Liver (tissue), 9 donors: ENCODE data around the gene SHH. TPM values are rescaled to one million over a fixed set of nuclear protein-coding genes. Genes with fewer than 3 reads are reported as not detected.

Experiments
- DNase-seq: peaks from one replicate; pipeline ENCODE4 v3.0.0-alpha.2; 2017; ENCODE audit warnings: low spot score
- H3K27ac ChIP-seq, 2 donors: one replicate each; pipeline ENCODE4 v1.7.0; 2013; ENCODE audit warnings: inconsistent platforms in 2 of 2, low read length in 2 of 2, control low read depth in 1 of 2, low read depth in 1 of 2, mild to moderate bottlenecking in 1 of 2
- H3K27me3 ChIP-seq, 4 donors: one replicate each; pipeline versions ENCODE4 v1.6.1 to v1.7.0; 2013; ENCODE audit warnings: low read length in 3 of 4, inconsistent platforms in 1 of 4, mild to moderate bottlenecking in 1 of 4, moderate library complexity in 1 of 4; ENCODE audit not compliant: control insufficient read depth in 4 of 4, insufficient read depth in 4 of 4
- H3K36me3 ChIP-seq, 4 donors: one replicate each; pipeline versions ENCODE4 v1.6.1 to v1.7.0; 2013; ENCODE audit warnings: low read length in 3 of 4, mild to moderate bottlenecking in 3 of 4, low read depth in 1 of 4, moderate library complexity in 1 of 4; ENCODE audit not compliant: control insufficient read depth in 4 of 4, insufficient read depth in 3 of 4
- H3K4me1 ChIP-seq, 4 donors: one replicate each; pipeline versions ENCODE4 v1.6.1 to v1.7.0; 2013; ENCODE audit warnings: low read length in 3 of 4, mild to moderate bottlenecking in 3 of 4, moderate library complexity in 1 of 4; ENCODE audit not compliant: control insufficient read depth in 4 of 4, insufficient read depth in 4 of 4
- H3K4me3 ChIP-seq, 3 donors: one replicate each; pipeline versions ENCODE4 v1.6.1 to v1.7.0; 2013; ENCODE audit warnings: low read length in 3 of 3, control low read depth in 1 of 3, low read depth in 1 of 3, mild to moderate bottlenecking in 1 of 3
- H3K9ac ChIP-seq, 2 donors: one replicate each; pipeline ENCODE4 v1.7.0; 2013; ENCODE audit warnings: low read length in 2 of 2, mild to moderate bottlenecking in 2 of 2, moderate library complexity in 2 of 2, control low read depth in 1 of 2, low read depth in 1 of 2
- H3K9me3 ChIP-seq, 4 donors: one replicate each; pipeline versions ENCODE4 v1.6.1 to v1.7.0; 2013; ENCODE audit warnings: low read length in 3 of 4; ENCODE audit not compliant: control insufficient read depth in 4 of 4
- ATF3 ChIP-seq: IDR thresholded peaks from 2 replicates; pipeline ENCODE4 v1.6.1; 2016; ENCODE audit warnings: antibody characterized with exemption
- EGR1 ChIP-seq, 2 donors: IDR thresholded peaks; 2 replicates each; pipeline ENCODE4 v1.6.1; 2016 to 2018; ENCODE audit warnings: antibody characterized with exemption in 2 of 2, low read depth in 2 of 2
- FOXA1 ChIP-seq: IDR thresholded peaks from 2 replicates; pipeline ENCODE4 v1.6.1; 2016; ENCODE audit warnings: antibody characterized with exemption
- FOXA2 ChIP-seq: IDR thresholded peaks from 2 replicates; pipeline ENCODE4 v1.6.1; 2016; ENCODE audit warnings: antibody characterized with exemption
- GABPA ChIP-seq, 2 donors: IDR thresholded peaks in 1 of 2; conservative IDR thresholded peaks in 1 of 2; 2 replicates each; pipeline ENCODE4 v1.6.1; 2016; ENCODE audit warnings: antibody characterized with exemption in 2 of 2, mild to moderate bottlenecking in 1 of 2, moderate library complexity in 1 of 2
- HNF4A ChIP-seq, 2 donors: conservative IDR thresholded peaks; 2 replicates each; pipeline ENCODE4 v1.6.1; 2016; ENCODE audit warnings: antibody characterized with exemption in 2 of 2, mild to moderate bottlenecking in 2 of 2
- HNF4G ChIP-seq: IDR thresholded peaks from 2 replicates; pipeline ENCODE4 v1.6.1; 2016; ENCODE audit warnings: antibody characterized with exemption
- NR2F2 ChIP-seq: IDR thresholded peaks from 2 replicates; pipeline ENCODE4 v1.6.1; 2016; ENCODE audit warnings: antibody characterized with exemption
- RAD21 ChIP-seq, 2 donors: IDR thresholded peaks; 2 replicates each; pipeline ENCODE4 v1.6.1; 2016; ENCODE audit warnings: antibody characterized with exemption in 2 of 2, mild to moderate bottlenecking in 2 of 2
- RXRA ChIP-seq, 2 donors: IDR thresholded peaks; 2 replicates each; pipeline ENCODE4 v1.6.1; 2017 to 2018; ENCODE audit warnings: antibody characterized with exemption in 2 of 2, mild to moderate bottlenecking in 1 of 2
- SP1 ChIP-seq: IDR thresholded peaks from 2 replicates; pipeline ENCODE4 v1.6.1; 2018; ENCODE audit warnings: antibody characterized with exemption, mild to moderate bottlenecking
- TAF1 ChIP-seq: conservative IDR thresholded peaks from 2 replicates; pipeline ENCODE4 v1.6.1; 2016; ENCODE audit warnings: antibody characterized with exemption, mild to moderate bottlenecking
- YY1 ChIP-seq: IDR thresholded peaks from 2 replicates; pipeline ENCODE4 v1.6.1; 2016; ENCODE audit warnings: antibody characterized with exemption, mild to moderate bottlenecking
- ZBTB33 ChIP-seq: IDR thresholded peaks from 2 replicates; pipeline ENCODE4 v1.6.1; 2016; ENCODE audit warnings: antibody characterized with exemption
- WGBS: extraction: QIAGEN DNeasy Blood & Tissue Kit; methylation state at CpG from one replicate; pipeline ENCODE4 v1.1.7; 2013; 5-methylcytosine and 5-hydroxymethylcytosine counted together
- polyA plus RNA-seq, 2 donors: library from polyadenylated mRNA; stranded (reverse) in 1 of 2; unstranded in 1 of 2; fragments of 200-250 nt in 1 of 2; fragments of >200 nt in 1 of 2; fragmentation: Nextera tagmentation in 1 of 2; extraction: Ambion mirVana in 1 of 2; gene quantifications; one replicate each; pipeline versions ENCODE4 v1.2.1 to v1.2.3, GENCODE V29; 2013 to 2015
- total RNA-seq, 2 donors: library from RNA; depleted of rRNA; stranded (reverse); fragments of >200 nt; gene quantifications; one replicate each; pipeline ENCODE4 v1.2.3, GENCODE V29; 2014
- TF ChIP-seq, protein P1 (sequence below): IDR thresholded peaks from 2 replicates; pipeline ENCODE4 v1.6.1; 2016; ENCODE audit warnings: antibody characterized with exemption
- TF ChIP-seq, protein P2 (sequence below): IDR thresholded peaks from 2 replicates; pipeline ENCODE4 v1.6.1; 2016; ENCODE audit warnings: antibody characterized with exemption, mild to moderate bottlenecking
- donor health status: healthy.
- donor health status: healthy.
- donor health status: healthy.
- donor health status: healthy.
- donor health status: healthy.

The SHH gene
- total and polyA plus RNA-seq, 4 donors: 3.9 to 10.0 (median 5.2) TPM

- no peaks in the 10 kb centered on the region for H3K4me1 ChIP-seq
- no peak for DNase-seq
- no peak overlapping the region for H3K27ac ChIP-seq
- no peaks in the 10 kb centered on the region for H3K9me3 ChIP-seq
- no peaks in the 10 kb centered on the region for H3K27me3 ChIP-seq
- H3K36me3 ChIP-seq: peaks cover 22 to 73% (median 52%) of the 10 kb centered on the region in 4 donors
- TF ChIP-seq FOXA2: no peak
- TF ChIP-seq ATF3: no peak
- no peak for TF ChIP-seq SP1
- no peak for TF ChIP-seq YY1
- no peak for TF ChIP-seq HNF4G
- no peak for TF ChIP-seq GABPA (IDR thresholded peaks at IDR 0.05 in 1 of 2, conservative IDR thresholded peaks at IDR 0.05 in 1 of 2)
- no peak for TF ChIP-seq HNF4A (conservative IDR thresholded peaks at IDR 0.05)
- no peak for TF ChIP-seq RXRA (IDR thresholded peaks at IDR 0.05)
- no peak for TF ChIP-seq FOXA1
- TF ChIP-seq, protein P1, sequence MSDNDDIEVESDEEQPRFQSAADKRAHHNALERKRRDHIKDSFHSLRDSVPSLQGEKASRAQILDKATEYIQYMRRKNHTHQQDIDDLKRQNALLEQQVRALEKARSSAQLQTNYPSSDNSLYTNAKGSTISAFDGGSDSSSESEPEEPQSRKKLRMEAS: no peak
- no peak for TF ChIP-seq ZBTB33
- no peak for TF ChIP-seq TAF1
- no peak for TF ChIP-seq NR2F2
- TF ChIP-seq, protein P2, sequence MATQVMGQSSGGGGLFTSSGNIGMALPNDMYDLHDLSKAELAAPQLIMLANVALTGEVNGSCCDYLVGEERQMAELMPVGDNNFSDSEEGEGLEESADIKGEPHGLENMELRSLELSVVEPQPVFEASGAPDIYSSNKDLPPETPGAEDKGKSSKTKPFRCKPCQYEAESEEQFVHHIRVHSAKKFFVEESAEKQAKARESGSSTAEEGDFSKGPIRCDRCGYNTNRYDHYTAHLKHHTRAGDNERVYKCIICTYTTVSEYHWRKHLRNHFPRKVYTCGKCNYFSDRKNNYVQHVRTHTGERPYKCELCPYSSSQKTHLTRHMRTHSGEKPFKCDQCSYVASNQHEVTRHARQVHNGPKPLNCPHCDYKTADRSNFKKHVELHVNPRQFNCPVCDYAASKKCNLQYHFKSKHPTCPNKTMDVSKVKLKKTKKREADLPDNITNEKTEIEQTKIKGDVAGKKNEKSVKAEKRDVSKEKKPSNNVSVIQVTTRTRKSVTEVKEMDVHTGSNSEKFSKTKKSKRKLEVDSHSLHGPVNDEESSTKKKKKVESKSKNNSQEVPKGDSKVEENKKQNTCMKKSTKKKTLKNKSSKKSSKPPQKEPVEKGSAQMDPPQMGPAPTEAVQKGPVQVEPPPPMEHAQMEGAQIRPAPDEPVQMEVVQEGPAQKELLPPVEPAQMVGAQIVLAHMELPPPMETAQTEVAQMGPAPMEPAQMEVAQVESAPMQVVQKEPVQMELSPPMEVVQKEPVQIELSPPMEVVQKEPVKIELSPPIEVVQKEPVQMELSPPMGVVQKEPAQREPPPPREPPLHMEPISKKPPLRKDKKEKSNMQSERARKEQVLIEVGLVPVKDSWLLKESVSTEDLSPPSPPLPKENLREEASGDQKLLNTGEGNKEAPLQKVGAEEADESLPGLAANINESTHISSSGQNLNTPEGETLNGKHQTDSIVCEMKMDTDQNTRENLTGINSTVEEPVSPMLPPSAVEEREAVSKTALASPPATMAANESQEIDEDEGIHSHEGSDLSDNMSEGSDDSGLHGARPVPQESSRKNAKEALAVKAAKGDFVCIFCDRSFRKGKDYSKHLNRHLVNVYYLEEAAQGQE: no peak
- no peak for TF ChIP-seq RAD21 (IDR thresholded peaks at IDR 0.05)
- H3K9ac ChIP-seq: no peak overlapping the region
- no peak overlapping the region for H3K4me3 ChIP-seq
- WGBS: 89% methylated on average over 6 of the region's 6 CpGs
Observed at GRCh38 chr7:155769701-155770100, 42.6 kb downstream of the SHH start.

- DNase-seq: no peak
- Histone ChIP-seq H3K27me3 (no peaks in the 10 kb centered on the region), H3K27ac (no peak overlapping the region), H3K9ac (no peak overlapping the region), H3K36me3 (peaks cover 22 to 66% (median 55%) of the 10 kb centered on the region in 4 donors), H3K9me3 (no peaks in the 10 kb centered on the region), H3K4me3 (no peak overlapping the region), H3K4me1 (no peaks in the 10 kb centered on the region)
- 89% methylated on average over 12 of the region's 12 CpGs for WGBS
- TF ChIP-seq SP1: no peak
- no peak for TF ChIP-seq ATF3
- no peak for TF ChIP-seq HNF4G
- no peak for TF ChIP-seq ZBTB33
- no peak for TF ChIP-seq EGR1 (IDR thresholded peaks at IDR 0.05; ENCODE audit: low read depth in 2 of 2)
- TF ChIP-seq FOXA2: no peak
- TF ChIP-seq GABPA (IDR thresholded peaks at IDR 0.05 in 1 of 2, conservative IDR thresholded peaks at IDR 0.05 in 1 of 2): no peak
- no peak for TF ChIP-seq FOXA1
- TF ChIP-seq, protein P2: no peak
- no peak for TF ChIP-seq YY1
- TF ChIP-seq TAF1: no peak
- TF ChIP-seq RXRA (IDR thresholded peaks at IDR 0.05): no peak
- TF ChIP-seq HNF4A (conservative IDR thresholded peaks at IDR 0.05): no peak
- no peak for TF ChIP-seq RAD21 (IDR thresholded peaks at IDR 0.05)
Observed at GRCh38 chr7:155766966-155767916, 45.0 kb downstream of the SHH start.
